Progenitor cell of endocrine pancreas (in vitro differentiated cells): Measurements from ENCODE around the gene CDH8. TPM values are rescaled to one million over a fixed set of nuclear protein-coding genes. Genes with fewer than 3 reads are reported as not detected.

ENCODE experiments used
- DNase-seq: peaks from one replicate; pipeline ENCODE4 v3.0.0; 2021; ENCODE audit warnings: low spot score; ENCODE audit not compliant: unreplicated experiment
- H3K27ac Mint-ChIP-seq: 2 replicates; pipeline ENCODE4 v1.8.0; 2021; ENCODE audit warnings: mild to moderate bottlenecking, moderate library complexity, mixed read lengths
- H3K27me3 Mint-ChIP-seq: 2 replicates; pipeline ENCODE4 v1.8.0; 2021; ENCODE audit warnings: mixed read lengths
- H3K36me3 Mint-ChIP-seq: 2 replicates; pipeline ENCODE4 v1.8.0; 2022; ENCODE audit warnings: mixed read lengths; ENCODE audit not compliant: insufficient read depth
- H3K4me1 Mint-ChIP-seq: 2 replicates; pipeline ENCODE4 v1.8.0; 2021; ENCODE audit warnings: low read depth, mixed read lengths
- H3K4me3 Mint-ChIP-seq: 2 replicates; pipeline ENCODE4 v1.8.0; 2021; ENCODE audit warnings: low read depth, mild to moderate bottlenecking, moderate library complexity, mixed read lengths
- H3K9me3 Mint-ChIP-seq: 2 replicates; pipeline ENCODE4 v1.8.0; 2021; ENCODE audit warnings: low read depth, mixed read lengths
- total RNA-seq: library from RNA; stranded (reverse); gene quantifications from 2 replicates; pipeline ENCODE4 v1.2.1, GENCODE V29; 2021
- TF ChIP-seq, protein P1 (sequence below): fragments of 200-600 bp; sonication (generic); IDR thresholded peaks from one replicate; pipeline ENCODE4 v1.5.0; 2021; ENCODE audit warnings: antibody characterized with exemption, mild to moderate bottlenecking; ENCODE audit not compliant: unreplicated experiment

Gene CDH8
- total RNA-seq, 1 donor from 2014 or later: 3.1 TPM

DNA sequence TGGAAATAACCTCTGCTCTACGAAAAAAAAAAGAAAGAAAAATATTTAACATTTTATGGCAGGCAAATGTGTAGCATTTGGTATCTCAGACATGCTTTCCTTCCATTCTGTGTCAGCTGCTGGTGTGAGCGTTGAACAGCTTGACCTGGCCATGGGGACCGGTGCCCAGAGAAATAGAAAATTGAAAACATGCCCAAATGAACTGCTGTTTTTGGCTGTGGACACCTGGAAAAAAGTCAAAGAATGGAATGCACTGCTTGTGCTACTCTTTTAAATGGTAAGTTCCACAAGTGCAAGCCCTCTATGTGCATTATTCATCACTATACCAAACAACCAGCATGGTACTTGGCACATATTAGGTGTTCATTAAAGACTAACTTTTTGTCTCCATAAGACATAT, 127.2 kb downstream of the CDH8 start:
- Mint-ChIP-seq H3K36me3 (no peaks in the 10 kb centered on the region), H3K27me3 (no peaks in the 10 kb centered on the region), H3K4me3 (no peak overlapping the region), H3K4me1 (no peaks in the 10 kb centered on the region), H3K27ac (no peak overlapping the region), H3K9me3 (no peaks in the 10 kb centered on the region)
- DNase-seq: no peak
- TF ChIP-seq, protein P1, sequence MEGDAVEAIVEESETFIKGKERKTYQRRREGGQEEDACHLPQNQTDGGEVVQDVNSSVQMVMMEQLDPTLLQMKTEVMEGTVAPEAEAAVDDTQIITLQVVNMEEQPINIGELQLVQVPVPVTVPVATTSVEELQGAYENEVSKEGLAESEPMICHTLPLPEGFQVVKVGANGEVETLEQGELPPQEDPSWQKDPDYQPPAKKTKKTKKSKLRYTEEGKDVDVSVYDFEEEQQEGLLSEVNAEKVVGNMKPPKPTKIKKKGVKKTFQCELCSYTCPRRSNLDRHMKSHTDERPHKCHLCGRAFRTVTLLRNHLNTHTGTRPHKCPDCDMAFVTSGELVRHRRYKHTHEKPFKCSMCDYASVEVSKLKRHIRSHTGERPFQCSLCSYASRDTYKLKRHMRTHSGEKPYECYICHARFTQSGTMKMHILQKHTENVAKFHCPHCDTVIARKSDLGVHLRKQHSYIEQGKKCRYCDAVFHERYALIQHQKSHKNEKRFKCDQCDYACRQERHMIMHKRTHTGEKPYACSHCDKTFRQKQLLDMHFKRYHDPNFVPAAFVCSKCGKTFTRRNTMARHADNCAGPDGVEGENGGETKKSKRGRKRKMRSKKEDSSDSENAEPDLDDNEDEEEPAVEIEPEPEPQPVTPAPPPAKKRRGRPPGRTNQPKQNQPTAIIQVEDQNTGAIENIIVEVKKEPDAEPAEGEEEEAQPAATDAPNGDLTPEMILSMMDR: no peak

DNA sequence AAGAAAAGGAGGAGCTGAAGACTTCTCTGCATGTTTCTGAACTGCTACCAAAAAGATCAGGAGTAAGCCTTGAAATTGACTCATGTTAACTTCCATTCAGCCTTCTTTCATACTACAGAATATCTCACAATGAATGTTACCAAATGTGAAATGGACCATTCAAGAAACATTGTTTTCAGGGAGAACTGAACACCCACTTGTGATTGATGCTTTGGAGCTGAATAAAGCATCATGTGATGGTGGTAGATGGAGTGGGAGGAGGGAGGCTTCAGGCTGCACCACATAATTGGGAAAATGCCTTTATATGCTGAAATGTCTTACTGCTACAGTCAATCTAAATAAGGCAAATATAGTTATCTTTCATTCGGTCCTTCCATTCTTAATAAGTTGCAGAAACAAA, 127.8 kb downstream of the CDH8 start:
- Mint-ChIP-seq H3K9me3 (no peaks in the 10 kb centered on the region), H3K4me1 (no peaks in the 10 kb centered on the region), H3K27me3 (no peaks in the 10 kb centered on the region), H3K4me3 (no peak overlapping the region), H3K27ac (no peak overlapping the region), H3K36me3 (no peaks in the 10 kb centered on the region)
- DNase-seq: no peak
- TF ChIP-seq, protein P1: no peak

DNA sequence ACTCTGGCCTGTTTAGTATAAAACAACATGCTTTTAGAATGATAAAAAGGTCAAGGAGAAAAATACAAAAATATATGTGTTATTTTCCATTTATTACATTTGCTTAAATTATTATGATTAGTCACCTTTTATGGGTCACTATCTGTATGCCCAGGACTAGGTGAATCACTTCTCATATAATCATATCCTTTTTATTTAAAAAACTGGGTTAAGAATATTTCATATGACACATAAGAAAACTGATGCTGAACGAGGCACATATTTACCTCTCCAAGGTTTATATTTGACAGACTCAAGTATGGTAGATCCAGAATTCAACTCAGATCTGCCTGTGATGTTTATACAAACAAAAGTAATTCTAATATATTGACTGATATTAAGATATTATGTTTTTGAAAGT, 134.5 kb downstream of the CDH8 start:
- Mint-ChIP-seq H3K4me1 (no peaks in the 10 kb centered on the region), H3K4me3 (no peak overlapping the region), H3K27ac (no peak overlapping the region), H3K27me3 (no peaks in the 10 kb centered on the region), H3K9me3 (no peaks in the 10 kb centered on the region), H3K36me3 (no peaks in the 10 kb centered on the region)
- TF ChIP-seq, protein P1: no peak
- no peak for DNase-seq

DNA sequence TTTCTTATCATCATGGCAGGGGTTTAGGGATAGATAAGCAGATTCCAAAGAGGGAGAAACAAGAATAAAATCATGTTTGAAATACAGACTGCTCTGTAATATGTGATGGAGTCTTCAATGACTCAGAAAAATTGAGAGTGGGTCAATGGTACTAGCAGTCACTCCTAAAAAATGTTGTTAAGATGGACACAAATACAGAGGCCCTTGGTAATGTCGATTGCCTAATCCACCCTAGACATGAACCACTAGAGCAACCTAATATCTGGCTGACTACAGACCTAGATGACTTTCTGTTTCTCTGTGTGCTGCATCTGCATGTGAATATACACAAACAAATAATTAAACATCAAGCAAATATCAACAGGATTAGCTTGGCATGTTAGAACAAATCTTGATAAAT, 135.8 kb downstream of the CDH8 start:
- no peak overlapping the region for H3K4me3 Mint-ChIP-seq
- H3K36me3 Mint-ChIP-seq: no peaks in the 10 kb centered on the region
- no peaks in the 10 kb centered on the region for H3K4me1 Mint-ChIP-seq
- no peak for DNase-seq
- no peaks in the 10 kb centered on the region for H3K27me3 Mint-ChIP-seq
- TF ChIP-seq, protein P1: no peak
- no peak overlapping the region for H3K27ac Mint-ChIP-seq
- no peaks in the 10 kb centered on the region for H3K9me3 Mint-ChIP-seq

DNA sequence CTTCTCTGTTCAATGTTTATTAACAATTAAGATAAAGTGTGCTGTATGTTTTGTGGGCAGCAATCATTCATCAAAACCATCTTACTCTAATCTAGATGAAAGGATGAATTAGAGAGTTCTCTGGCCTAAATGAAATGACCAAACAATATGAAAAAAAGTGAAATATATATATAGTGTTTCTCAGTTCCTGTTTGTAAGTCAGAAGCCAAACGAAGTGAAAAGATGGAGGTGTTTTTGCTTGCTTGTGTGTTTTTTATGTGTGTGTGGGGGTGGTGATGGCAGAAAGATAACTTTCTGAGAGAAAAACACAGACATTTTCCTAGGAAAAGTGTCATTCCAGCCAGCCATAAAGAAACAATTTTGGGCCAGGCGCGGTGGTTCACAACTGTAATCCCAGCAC, 138.6 kb downstream of the CDH8 start:
- TF ChIP-seq, protein P1: no peak
- Mint-ChIP-seq H3K4me1 (no peaks in the 10 kb centered on the region), H3K27me3 (no peaks in the 10 kb centered on the region), H3K4me3 (no peak overlapping the region), H3K36me3 (no peaks in the 10 kb centered on the region), H3K9me3 (no peaks in the 10 kb centered on the region), H3K27ac (no peak overlapping the region)
- no peak for DNase-seq
